Cardiac muscle cell (in vitro differentiated cells and primary cell): ENCODE data around the gene PLVAP. TPM values are rescaled to one million over a fixed set of nuclear protein-coding genes. Genes with fewer than 3 reads are reported as not detected.

Source experiments
- DNase-seq, 2 donors: peaks; one replicate each; pipeline versions ENCODE4 v3.0.0 to v3.0.0-alpha.2; 2010 to 2017; ENCODE audit warnings: low read depth in 1 of 2, low spot score in 1 of 2
- H3K27ac ChIP-seq: fragments of 200-600 bp; sonication (generic); 2 replicates; pipeline ENCODE4 v1.5.1; 2016
- H3K27me3 ChIP-seq: fragments of 200-600 bp; sonication (generic); 2 replicates; pipeline ENCODE4 v1.6.0; 2016; ENCODE audit warnings: control low read depth
- H3K36me3 ChIP-seq: fragments of 200-600 bp; sonication (generic); 2 replicates; pipeline ENCODE4 v1.5.1; 2016; ENCODE audit warnings: control low read depth
- H3K4me1 ChIP-seq: fragments of 200-600 bp; sonication (generic); 2 replicates; pipeline ENCODE4 v1.8.1; 2017; ENCODE audit warnings: low read depth, mild to moderate bottlenecking, mixed run types
- H3K4me3 ChIP-seq: fragments of 200-600 bp; sonication (generic); 2 replicates; pipeline ENCODE4 v1.5.1; 2016; ENCODE audit warnings: mild to moderate bottlenecking
- H3K9me3 ChIP-seq: fragments of 200-600 bp; sonication (generic); 2 replicates; pipeline ENCODE4 v1.5.1; 2017; ENCODE audit warnings: low read depth, mild to moderate bottlenecking, control low read depth
- polyA plus RNA-seq: library from polyadenylated mRNA; unstranded; fragments of >200 nt; fragmentation: Nextera tagmentation; extraction: Ambion mirVana; gene quantifications from 2 replicates; pipeline ENCODE4 v1.2.1, GENCODE V29; 2016
- total RNA-seq: library from RNA; depleted of rRNA; stranded (reverse); fragments of >200 nt; gene quantifications from 2 replicates; pipeline ENCODE4 v1.2.3, GENCODE V29; 2016
- TF ChIP-seq, protein P1 (sequence below): IDR thresholded peaks from 2 replicates; pipeline ENCODE4 v1.5.1; 2012; ENCODE audit warnings: low read depth, mild to moderate bottlenecking, low read length

Gene PLVAP
- total and polyA plus RNA-seq, 2 experiments from 2014 or later, result 4.2 to 4.3 TPM

DNA sequence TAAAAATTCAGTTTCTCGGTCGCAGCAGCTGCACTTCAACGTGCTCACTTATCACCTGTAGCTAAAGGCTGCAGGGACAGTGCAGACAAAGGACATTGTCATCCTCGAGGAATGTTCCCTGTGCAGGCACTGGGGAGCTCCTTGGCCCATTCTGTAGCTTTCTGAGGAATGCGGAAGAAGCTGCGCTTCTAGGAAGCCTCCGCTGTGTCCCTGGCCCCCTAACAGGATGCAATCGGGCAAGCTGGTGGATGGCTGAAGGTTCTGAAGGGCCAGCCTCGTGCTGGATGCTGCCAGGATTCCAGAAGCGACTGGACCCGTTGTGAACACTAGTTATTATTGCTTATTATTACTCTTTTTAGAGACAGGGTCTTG, 50.6 kb downstream of the PLVAP start:
- no peak for DNase-seq
- H3K27me3 ChIP-seq, result peaks cover 13% of the 10 kb centered on the region
- no peaks in the 10 kb centered on the region for H3K9me3 ChIP-seq
- no peak overlapping the region for H3K4me3 ChIP-seq
- TF ChIP-seq, protein P1, sequence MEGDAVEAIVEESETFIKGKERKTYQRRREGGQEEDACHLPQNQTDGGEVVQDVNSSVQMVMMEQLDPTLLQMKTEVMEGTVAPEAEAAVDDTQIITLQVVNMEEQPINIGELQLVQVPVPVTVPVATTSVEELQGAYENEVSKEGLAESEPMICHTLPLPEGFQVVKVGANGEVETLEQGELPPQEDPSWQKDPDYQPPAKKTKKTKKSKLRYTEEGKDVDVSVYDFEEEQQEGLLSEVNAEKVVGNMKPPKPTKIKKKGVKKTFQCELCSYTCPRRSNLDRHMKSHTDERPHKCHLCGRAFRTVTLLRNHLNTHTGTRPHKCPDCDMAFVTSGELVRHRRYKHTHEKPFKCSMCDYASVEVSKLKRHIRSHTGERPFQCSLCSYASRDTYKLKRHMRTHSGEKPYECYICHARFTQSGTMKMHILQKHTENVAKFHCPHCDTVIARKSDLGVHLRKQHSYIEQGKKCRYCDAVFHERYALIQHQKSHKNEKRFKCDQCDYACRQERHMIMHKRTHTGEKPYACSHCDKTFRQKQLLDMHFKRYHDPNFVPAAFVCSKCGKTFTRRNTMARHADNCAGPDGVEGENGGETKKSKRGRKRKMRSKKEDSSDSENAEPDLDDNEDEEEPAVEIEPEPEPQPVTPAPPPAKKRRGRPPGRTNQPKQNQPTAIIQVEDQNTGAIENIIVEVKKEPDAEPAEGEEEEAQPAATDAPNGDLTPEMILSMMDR, result no peak
- peaks cover 4% of the 10 kb centered on the region for H3K4me1 ChIP-seq
- H3K27ac ChIP-seq, result no peak overlapping the region
- H3K36me3 ChIP-seq, result no peaks in the 10 kb centered on the region

DNA sequence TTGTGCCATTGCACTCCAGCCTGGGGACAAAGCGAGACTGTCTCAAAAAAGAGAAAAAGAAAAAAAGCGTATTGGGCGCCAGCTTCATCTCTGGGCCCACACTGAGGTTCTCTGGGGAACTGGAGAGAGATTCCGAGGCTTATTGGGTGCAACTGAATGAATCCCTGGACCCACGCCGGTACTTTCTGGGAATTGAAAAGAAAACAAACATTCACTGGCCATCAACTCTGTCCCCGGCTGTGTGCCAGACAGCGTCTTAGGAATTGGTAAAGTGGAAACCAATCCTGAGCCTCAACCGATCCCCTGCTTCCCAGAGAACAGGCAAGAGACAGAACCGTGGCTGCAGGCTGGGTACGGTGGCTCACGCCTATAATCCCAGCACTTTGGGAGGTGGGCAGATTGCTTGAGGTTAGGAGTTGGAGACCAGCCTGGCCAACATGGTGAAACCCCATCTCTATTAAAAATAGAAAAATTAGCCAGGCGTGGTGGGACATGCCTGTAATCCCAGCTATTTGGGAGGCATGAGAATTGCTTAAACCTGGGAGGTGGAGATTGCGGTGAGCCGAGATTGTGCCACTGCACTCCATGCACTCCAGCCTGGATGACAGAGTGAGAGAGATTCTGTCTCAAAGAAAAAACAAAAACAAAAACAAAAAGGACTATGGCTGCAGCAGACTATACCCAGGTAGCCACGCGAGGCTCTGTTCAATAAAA, 51.1 kb downstream of the PLVAP start:
- peaks cover 13% of the 10 kb centered on the region for H3K27me3 ChIP-seq
- H3K4me1 ChIP-seq, result peaks cover 4% of the 10 kb centered on the region
- no peaks in the 10 kb centered on the region for H3K9me3 ChIP-seq
- DNase-seq, result no peak
- TF ChIP-seq, protein P1, result no peak
- no peak overlapping the region for H3K4me3 ChIP-seq
- no peaks in the 10 kb centered on the region for H3K36me3 ChIP-seq
- H3K27ac ChIP-seq, result no peak overlapping the region

DNA sequence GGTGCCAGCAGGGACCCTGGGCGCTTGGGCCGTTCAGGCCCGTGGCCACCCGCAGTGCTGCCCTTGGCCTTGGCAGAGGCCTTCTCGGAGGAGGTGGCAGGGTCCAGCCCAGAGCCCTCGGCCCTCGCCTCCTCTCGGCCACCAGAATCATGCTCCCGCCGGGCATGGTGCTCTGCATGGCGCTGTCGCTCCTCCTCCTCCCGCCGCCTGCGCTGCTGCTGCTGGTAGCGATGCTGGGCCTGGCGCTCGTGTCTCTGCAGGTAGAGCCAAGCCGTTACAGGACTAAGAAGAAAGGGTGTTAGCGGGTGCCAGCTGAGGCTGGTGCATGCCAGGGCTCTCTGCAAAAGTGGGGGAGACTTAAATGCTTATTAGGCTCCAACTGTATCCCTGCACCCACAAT, 52.0 kb downstream of the PLVAP start:
- TF ChIP-seq, protein P1, result no peak

DNA sequence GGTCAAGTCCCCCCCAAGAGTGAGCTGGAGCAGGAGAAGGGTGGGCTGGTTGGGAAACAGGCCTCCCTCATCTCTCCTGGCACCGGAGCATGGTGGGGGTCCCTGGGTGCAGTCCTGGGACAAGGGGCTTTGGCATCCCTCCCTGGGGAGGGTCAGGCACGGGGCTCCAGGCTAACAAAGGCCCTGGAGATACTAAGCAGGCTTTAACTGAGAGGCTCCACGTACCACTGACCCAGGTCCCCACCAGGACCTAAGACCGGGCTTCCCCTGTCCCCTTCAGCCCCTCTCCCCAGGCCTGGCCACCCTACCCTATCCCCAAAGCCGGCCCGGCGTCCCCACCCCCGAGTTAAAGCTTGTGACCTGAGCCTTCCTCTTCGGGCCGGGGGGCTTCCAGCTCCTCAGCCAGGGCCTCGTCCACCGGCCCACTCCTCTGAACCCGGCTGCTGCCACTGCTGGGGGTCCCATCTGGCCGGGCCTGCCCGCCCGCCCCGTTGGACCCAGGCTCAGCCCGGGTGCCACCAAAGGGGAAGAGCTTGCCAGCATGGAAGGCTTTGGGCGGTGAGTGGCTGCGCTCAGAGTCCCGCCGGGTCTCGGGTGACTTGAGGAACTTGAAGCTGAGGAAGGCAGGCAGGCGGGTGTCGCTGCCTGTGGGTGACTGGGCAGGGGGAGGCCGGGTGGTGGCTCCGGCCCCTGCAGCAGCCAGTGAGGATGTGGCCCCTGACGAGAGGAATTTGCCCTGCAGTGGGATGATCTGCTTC, 52.6 kb downstream of the PLVAP start:
- TF ChIP-seq, protein P1, result no peak
- peaks cover 9% of the 10 kb centered on the region for H3K27me3 ChIP-seq
- H3K4me1 ChIP-seq, result peaks cover 4% of the 10 kb centered on the region
- H3K27ac ChIP-seq, result no peak overlapping the region
- peaks cover 8% of the 10 kb centered on the region for H3K36me3 ChIP-seq
- no peaks in the 10 kb centered on the region for H3K9me3 ChIP-seq
- no peak for DNase-seq
- no peak overlapping the region for H3K4me3 ChIP-seq

More for the DNA sequence above, 52.0 kb downstream of the PLVAP start:
- DNase-seq, result no peak
- no peak overlapping the region for H3K27ac ChIP-seq
- H3K36me3 ChIP-seq, result peaks cover 7% of the 10 kb centered on the region
- no peak overlapping the region for H3K4me3 ChIP-seq
- H3K9me3 ChIP-seq, result no peaks in the 10 kb centered on the region
- peaks cover 4% of the 10 kb centered on the region for H3K4me1 ChIP-seq
- H3K27me3 ChIP-seq, result peaks cover 13% of the 10 kb centered on the region

DNA sequence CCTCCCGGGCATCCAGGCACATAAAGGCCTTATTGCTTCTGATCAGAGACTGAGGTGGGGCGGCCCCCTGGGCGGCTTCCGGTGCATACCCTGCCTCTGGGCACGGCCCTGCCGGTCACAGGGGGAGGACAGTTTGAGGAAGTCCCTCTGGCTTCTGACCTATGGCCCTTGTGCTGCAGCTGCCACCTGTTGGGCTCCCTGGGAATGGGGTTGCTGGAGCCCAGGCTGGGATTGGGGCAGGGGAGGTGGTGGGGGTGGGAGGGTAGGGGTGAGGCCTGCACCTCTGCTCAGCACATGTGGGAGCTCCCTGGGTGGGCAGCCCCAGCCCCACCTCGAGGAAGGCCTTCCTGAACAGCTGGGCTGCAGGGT, 53.2 kb downstream of the PLVAP start:
- Histone ChIP-seq H3K27ac (no peak overlapping the region), H3K36me3 (peaks cover 8% of the 10 kb centered on the region), H3K27me3 (peaks cover 3% of the 10 kb centered on the region), H3K4me3 (no peak overlapping the region), H3K9me3 (no peaks in the 10 kb centered on the region), H3K4me1 (peaks cover 4% of the 10 kb centered on the region)
- TF ChIP-seq, protein P1, result no peak
- no peak for DNase-seq
